Measurements from ENCODE around the gene ACSS1. TPM values are rescaled to one million over a fixed set of nuclear protein-coding genes. Genes with fewer than 3 reads are reported as not detected.

Gene ACSS1
- total RNA-seq, 1 donor from 2014 or later, result not detected

- TF ChIP-seq EZH2 (IDR thresholded peaks at IDR 0.05), result no peak
- TF ChIP-seq CTCF (IDR thresholded peaks at IDR 0.05), result no peak
- no peak for TF ChIP-seq EZH2phosphoT487 (IDR thresholded peaks at IDR 0.05)
- Histone ChIP-seq H3F3A (ENCODE audit: low read depth) (peaks cover 20% of the 10 kb centered on the region), H3K27ac (no peak overlapping the region), H3K4me1 (peaks cover 7% of the 10 kb centered on the region), H3K36me3 (no peaks in the 10 kb centered on the region), H3K9me3 (ENCODE audit: low read depth) (no peaks in the 10 kb centered on the region), H3K4me2 (no peak overlapping the region), H3K27me3 (peaks cover 100% of the 10 kb centered on the region), H3K9ac (no peak overlapping the region), H3K4me3 (no peak overlapping the region), H3K79me2 (ENCODE audit: low read depth) (no peaks in the 10 kb centered on the region), H4K20me1 (ENCODE audit: low read depth) (peaks cover 10% of the 10 kb centered on the region), H2AFZ (replicated peaks) (no peak overlapping the region)
- Mint-ChIP-seq H3K4me1 (peaks cover 18% of the 10 kb centered on the region), H3K9me3 (no peaks in the 10 kb centered on the region), H3K27ac (no peak overlapping the region), H3K36me3 (no peaks in the 10 kb centered on the region), H3K27me3 (ENCODE audit: insufficient read depth, low read depth) (peaks cover 33% of the 10 kb centered on the region), H3K4me3 (peak overlapping the region; percentile 24)
- DNase-seq (ENCODE audit: low spot score), result peak; percentile 11
Observed at GRCh38 chr20:25064561-25065071, 6.7 kb upstream of the ACSS1 start.

GRCh38 chr20:25063981-25064380, 6.0 kb upstream of the ACSS1 start:
- no peak overlapping the region for H3K4me3 ChIP-seq
- Mint-ChIP-seq H3K36me3 (no peaks in the 10 kb centered on the region), H3K27me3 (ENCODE audit: insufficient read depth, low read depth) (peaks cover 39% of the 10 kb centered on the region), H3K4me3 (no peak overlapping the region), H3K27ac (no peak overlapping the region), H3K9me3 (no peaks in the 10 kb centered on the region), H3K4me1 (peaks cover 23% of the 10 kb centered on the region)
- no peak overlapping the region for H3K4me2 ChIP-seq
- H3K4me1 ChIP-seq, result peaks cover 7% of the 10 kb centered on the region
- H3K9me3 ChIP-seq (ENCODE audit: low read depth), result no peaks in the 10 kb centered on the region
- H3K9ac ChIP-seq, result no peak overlapping the region
- no peak overlapping the region for H2AFZ ChIP-seq (replicated peaks)
- TF ChIP-seq EZH2phosphoT487 (IDR thresholded peaks at IDR 0.05), result no peak
- H3K27ac ChIP-seq, result no peak overlapping the region
- peaks cover 16% of the 10 kb centered on the region for H4K20me1 ChIP-seq (ENCODE audit: low read depth)
- H3K79me2 ChIP-seq (ENCODE audit: low read depth), result no peaks in the 10 kb centered on the region
- no peaks in the 10 kb centered on the region for H3K36me3 ChIP-seq
- peaks cover 100% of the 10 kb centered on the region for H3K27me3 ChIP-seq
- no peak for DNase-seq (ENCODE audit: low spot score)
- H3F3A ChIP-seq (ENCODE audit: low read depth), result peaks cover 20% of the 10 kb centered on the region

GRCh38 chr20:25063546-25063945, 5.6 kb upstream of the ACSS1 start:
- no peak overlapping the region for H3K4me3 Mint-ChIP-seq
- Histone ChIP-seq H3K9me3 (ENCODE audit: low read depth) (no peaks in the 10 kb centered on the region), H3K4me2 (no peak overlapping the region), H3F3A (ENCODE audit: low read depth) (peaks cover 20% of the 10 kb centered on the region), H3K36me3 (no peaks in the 10 kb centered on the region), H4K20me1 (ENCODE audit: low read depth) (peaks cover 20% of the 10 kb centered on the region), H3K4me3 (no peak overlapping the region), H3K79me2 (ENCODE audit: low read depth) (no peaks in the 10 kb centered on the region), H2AFZ (replicated peaks) (no peak overlapping the region), H3K9ac (no peak overlapping the region), H3K27ac (no peak overlapping the region), H3K27me3 (peaks cover 100% of the 10 kb centered on the region), H3K4me1 (peaks cover 8% of the 10 kb centered on the region)
- H3K27ac Mint-ChIP-seq, result no peak overlapping the region
- peaks cover 27% of the 10 kb centered on the region for H3K4me1 Mint-ChIP-seq
- H3K27me3 Mint-ChIP-seq (ENCODE audit: insufficient read depth, low read depth), result peaks cover 43% of the 10 kb centered on the region
- no peak for TF ChIP-seq CTCF (IDR thresholded peaks at IDR 0.05)
- TF ChIP-seq EZH2 (IDR thresholded peaks at IDR 0.05), result no peak
- TF ChIP-seq EZH2phosphoT487 (IDR thresholded peaks at IDR 0.05), result no peak
- DNase-seq (ENCODE audit: low spot score), result no peak
- H3K36me3 Mint-ChIP-seq, result no peaks in the 10 kb centered on the region
- no peaks in the 10 kb centered on the region for H3K9me3 Mint-ChIP-seq

- DNase-seq (ENCODE audit: low spot score), result no peak
- no peak for TF ChIP-seq CTCF (IDR thresholded peaks at IDR 0.05)
- TF ChIP-seq EZH2 (IDR thresholded peaks at IDR 0.05), result no peak
- TF ChIP-seq EZH2phosphoT487 (IDR thresholded peaks at IDR 0.05), result no peak
- H3K9me3 ChIP-seq (ENCODE audit: low read depth), result no peaks in the 10 kb centered on the region
- no peak overlapping the region for H2AFZ ChIP-seq (replicated peaks)
- no peak overlapping the region for H3K9ac ChIP-seq
- H3K27ac ChIP-seq, result no peak overlapping the region
- H3K27me3 ChIP-seq, result peaks cover 100% of the 10 kb centered on the region
- no peaks in the 10 kb centered on the region for H3K36me3 ChIP-seq
- H3F3A ChIP-seq (ENCODE audit: low read depth), result peaks cover 20% of the 10 kb centered on the region
- H3K4me1 Mint-ChIP-seq, result peaks cover 27% of the 10 kb centered on the region
- no peak overlapping the region for H3K4me3 ChIP-seq
- no peak overlapping the region for H3K27ac Mint-ChIP-seq
- H4K20me1 ChIP-seq (ENCODE audit: low read depth), result peaks cover 22% of the 10 kb centered on the region
- peaks cover 43% of the 10 kb centered on the region for H3K27me3 Mint-ChIP-seq (ENCODE audit: insufficient read depth, low read depth)
- no peaks in the 10 kb centered on the region for H3K9me3 Mint-ChIP-seq
- H3K4me2 ChIP-seq, result no peak overlapping the region
- no peak overlapping the region for H3K4me3 Mint-ChIP-seq
- H3K79me2 ChIP-seq (ENCODE audit: low read depth), result no peaks in the 10 kb centered on the region
- H3K36me3 Mint-ChIP-seq, result no peaks in the 10 kb centered on the region
- H3K4me1 ChIP-seq, result peaks cover 10% of the 10 kb centered on the region
Observed at GRCh38 chr20:25062841-25063240, 4.9 kb upstream of the ACSS1 start.

Measured in neural progenitor cell (in vitro differentiated cells).